HG03045 (cell line): ENCODE results near the gene MLH1.

Experiments used
- ATAC-seq: cut with Tn5 transposase; IDR thresholded peaks from one replicate; pipeline ENCODE4 v1.9.1; 2021; ENCODE audit warnings: mild to moderate bottlenecking, moderate library complexity; ENCODE audit not compliant: unreplicated experiment

MLH1 gene

DNA sequence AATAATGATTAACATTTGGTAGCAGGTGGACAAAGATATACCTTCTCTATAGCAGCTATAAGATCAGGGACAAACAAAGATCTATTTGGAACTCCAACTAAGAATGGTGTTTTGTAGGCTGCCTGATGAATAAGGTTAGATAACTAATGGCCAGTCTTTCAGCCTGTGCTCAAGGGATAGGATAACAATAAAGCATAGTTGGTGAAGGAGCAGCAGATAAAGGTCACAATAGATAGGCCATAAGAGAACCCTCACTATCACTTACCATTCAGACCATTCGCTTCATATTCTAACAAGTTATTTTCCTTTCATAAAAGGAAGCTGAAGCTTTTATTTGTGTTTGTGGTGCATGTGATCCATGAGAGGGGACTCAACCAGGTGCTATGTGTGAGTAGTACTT is 20.2 kb upstream of the MLH1 start:
- no peak for ATAC-seq

DNA sequence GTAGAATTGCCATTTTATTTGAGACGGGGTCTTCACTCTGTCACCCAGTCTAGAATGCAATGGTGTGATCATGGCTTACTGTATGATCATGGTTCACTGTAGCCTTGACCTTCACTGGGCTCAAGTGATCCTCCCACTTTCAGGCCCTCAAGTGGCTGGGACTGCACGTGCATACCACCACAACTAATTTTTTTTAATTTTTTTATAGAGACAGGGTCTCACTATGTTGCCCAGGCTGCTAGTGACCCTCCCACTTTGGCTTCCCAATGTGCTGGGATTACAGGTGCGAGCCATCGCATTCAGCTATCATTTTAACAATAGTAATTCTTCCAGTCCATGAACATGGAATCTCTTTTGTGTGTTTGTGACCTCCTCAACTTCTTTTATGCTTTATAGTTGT is 12.3 kb upstream of the MLH1 start:
- no peak for ATAC-seq

DNA sequence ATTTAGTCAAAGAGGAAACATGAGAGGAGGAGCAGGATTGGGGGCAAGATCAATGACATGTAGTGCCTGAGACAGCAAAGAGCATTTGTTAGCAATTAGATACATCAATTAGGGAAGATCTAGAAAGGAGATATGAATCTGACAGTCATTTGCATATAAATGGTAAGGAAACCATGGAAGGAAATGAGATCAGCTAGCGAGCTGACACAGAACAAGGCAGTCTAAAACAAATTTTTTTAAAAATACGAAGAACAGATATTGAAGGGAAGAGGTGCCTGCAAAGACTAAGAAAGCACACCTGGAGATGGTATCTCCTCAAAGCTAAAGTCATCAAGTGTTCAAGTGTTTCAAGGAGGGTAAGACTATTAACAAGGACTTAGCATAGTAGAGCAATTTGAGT is 5.0 kb upstream of the MLH1 start:
- no peak for ATAC-seq

DNA sequence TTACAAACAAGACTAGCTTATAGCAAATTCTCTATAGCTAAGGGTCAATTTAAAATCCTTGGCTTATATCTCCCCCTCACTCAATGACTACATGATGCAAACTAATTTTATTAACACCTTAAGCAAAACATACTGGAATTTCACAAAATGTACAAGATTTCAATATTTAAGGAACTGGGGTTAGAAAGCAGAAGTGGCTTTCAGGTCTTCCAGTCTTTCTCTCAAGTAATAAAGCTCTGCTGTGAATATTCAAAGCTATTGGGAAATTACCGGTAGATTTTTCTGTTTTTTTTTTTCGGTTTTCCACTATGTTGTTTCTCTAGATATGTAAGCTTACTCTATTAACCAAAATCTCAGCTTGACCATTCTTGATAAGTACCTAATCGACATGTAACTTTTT is 4.3 kb upstream of the MLH1 start:
- no peak for ATAC-seq

DNA sequence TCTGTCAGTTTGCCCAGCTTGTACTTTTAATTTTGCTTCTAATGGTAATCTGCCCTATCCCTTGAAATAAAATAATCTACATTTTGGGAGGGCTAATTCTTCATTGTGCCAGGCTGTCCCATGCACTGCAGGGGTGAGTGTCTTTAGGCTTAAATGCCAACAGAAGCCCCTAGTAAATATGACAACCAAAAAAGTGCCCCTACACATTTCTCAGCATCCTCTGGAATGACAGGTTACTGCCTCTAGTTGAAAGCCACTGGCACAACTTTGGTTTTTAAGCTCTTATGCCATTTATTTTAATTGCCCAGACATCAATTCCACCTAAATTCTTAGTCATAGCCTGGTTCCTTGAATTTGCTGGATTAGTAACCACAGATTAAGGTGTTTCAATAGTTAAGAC is 3.8 kb upstream of the MLH1 start:
- ATAC-seq = no peak

DNA sequence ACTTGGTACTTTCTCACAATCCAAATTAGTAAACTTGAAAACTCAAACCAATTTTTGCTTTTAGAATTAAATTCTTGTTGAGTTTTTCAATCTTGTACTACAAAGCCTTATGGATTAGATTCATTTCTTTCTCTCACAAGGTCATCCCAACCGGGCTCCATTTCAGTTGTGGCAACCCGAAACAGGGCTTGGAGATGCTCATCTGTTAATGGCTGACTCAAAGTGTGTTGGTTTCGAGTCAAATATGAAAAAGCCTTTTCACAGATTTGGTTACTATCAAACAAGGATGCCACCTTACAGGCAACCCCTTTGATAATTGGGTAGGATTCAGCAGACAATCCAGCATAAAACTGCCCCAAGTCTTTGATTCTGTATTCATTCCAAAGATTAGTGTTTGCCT is 2.2 kb upstream of the MLH1 start:
- no peak for ATAC-seq

DNA sequence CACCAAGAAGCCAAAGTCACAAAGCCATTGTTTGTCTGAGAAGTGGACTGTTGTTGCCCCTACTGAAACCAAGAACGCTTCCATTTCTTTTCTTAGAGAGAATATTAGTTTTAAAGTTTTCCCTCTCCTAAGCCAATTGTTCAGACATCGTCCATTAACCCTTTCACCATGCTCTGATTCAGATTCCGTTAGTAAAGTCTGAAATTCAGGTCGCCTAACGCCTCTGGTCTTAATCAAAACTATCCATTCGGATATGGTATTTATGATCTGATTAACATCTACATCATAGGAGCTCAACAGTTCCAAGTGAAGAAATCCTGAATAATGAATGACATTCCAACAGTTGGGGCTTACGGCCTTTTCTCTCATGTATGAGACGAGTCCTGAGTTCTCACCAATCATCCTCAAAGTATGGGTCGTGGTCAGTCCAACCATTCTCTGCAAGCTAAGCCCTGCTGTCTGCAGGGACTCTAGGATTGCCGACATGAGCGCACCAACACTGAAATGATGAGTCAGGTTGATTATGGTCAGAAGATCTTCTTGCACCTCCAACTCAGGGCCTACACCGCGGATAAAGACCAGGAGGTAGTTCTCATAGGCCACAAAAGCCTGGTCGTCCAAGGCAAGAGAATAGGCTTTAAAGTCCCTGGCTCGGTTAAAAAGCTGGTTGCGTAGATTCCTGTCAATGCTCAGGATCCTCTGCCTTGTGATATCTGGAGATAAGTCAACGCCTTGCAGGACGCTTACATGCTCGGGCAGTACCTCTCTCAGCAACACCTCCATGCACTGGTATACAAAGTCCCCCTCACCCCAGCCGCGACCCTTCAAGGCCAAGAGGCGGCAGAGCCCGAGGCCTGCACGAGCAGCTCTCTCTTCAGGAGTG is 1.2 kb upstream of the MLH1 start:
- ATAC-seq = no peak

DNA sequence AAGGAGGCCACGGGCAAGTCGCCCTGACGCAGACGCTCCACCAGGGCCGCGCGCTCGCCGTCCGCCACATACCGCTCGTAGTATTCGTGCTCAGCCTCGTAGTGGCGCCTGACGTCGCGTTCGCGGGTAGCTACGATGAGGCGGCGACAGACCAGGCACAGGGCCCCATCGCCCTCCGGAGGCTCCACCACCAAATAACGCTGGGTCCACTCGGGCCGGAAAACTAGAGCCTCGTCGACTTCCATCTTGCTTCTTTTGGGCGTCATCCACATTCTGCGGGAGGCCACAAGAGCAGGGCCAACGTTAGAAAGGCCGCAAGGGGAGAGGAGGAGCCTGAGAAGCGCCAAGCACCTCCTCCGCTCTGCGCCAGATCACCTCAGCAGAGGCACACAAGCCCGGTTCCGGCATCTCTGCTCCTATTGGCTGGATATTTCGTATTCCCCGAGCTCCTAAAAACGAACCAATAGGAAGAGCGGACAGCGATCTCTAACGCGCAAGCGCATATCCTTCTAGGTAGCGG is 452 bp upstream of the MLH1 start, which contains the start of gene EPM2AIP1:
Gene EPM2AIP1 (minus strand): TSS at position 326 of the 520 bp plus-strand sequence. CDS start 54 bp downstream, at position 272.
- peak; percentile 87 for ATAC-seq

DNA sequence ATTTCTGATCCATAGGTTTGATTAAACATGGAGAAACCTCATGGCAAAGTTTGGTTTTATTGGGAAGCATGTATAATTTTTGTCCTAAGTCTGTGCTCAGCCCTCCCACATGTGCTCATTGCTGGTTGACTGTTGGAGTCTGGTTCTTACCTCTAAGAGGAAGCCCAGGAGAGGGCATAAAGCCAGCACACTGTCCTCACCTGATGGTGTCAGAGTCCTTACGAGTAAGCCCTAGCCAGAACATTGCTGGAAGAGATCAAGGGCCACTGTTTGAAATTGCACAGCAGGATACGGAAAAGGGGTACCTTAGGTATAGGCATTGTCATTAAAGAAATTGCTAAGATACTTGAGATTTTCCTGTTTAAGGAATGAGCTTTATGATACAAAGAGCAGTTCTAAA is 21.3 kb downstream of the MLH1 start:
- no peak for ATAC-seq

DNA sequence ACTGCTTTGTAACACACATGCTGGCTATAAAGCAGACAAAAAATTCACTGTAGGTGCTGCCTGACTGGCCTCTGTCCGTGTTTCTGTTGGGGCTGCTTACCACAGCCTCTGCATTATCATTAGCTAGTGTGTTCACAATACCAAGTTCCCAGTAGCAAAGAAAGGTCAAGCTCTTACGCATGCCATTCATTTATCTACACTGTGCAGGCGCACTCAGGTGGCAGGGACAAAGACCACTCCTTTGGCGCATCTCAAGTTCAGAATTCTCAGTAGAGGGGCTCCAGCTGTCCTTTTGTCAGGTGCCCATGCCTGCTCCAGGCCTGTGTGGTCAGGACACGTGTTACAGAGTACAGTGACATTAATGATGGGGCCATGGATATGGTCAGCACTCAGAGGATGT is 22.3 kb downstream of the MLH1 start:
- no peak for ATAC-seq

DNA sequence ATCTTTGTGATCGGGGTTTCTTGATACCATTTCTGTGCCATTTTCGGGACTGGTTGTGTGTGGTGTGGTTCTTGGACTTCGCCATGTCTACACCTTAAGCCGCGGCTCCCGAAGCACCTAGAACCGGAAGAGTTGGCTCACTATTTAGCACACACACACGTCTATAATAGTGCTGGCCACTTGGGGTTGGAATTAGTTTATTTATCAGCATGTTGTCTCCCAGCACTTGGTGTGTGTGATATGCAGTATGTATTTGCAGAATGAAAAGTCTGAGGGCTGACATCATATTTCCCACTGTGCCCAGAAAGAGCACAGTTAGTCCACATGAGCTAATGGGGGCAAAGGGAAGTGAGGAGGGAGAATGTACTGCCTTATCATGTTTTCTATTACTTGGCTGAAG is 23.6 kb downstream of the MLH1 start:
- ATAC-seq = no peak

DNA sequence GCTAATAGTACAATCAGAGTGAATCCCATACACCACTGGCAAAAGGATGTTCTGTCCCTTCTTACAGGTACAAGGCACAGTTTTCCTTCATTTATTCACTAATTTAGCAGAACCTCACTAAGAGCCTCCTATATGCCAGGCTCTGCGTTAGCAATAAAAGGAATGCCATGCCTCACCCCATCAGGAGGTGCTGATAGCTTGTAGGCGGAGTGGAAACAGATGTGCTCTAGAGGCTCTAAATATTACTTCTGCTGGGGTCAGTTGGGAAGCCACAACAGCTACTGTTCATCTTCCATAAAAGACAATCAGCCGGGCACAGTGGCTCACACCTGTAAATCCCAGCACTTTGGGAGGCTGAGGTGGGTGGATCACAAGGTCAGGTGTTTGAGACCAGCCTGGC is 24.4 kb downstream of the MLH1 start:
- no peak for ATAC-seq

DNA sequence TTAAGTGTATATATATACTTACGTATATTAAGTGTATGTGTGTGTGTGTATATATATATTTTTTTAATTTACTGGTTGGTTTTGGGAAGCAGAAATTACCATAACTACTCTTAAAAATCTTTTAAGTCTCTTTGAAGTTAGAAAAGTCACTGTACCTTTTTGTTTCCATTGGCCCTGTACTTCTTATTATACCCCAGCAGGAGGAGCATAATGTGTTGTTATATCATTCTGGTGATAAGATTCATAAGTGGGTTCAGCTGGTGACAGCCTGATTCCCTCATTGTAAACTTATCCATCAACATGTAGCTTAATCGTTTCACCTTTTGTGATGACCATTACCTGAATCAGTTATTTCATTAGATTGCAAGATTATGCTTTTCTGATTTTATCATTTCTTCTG is 30.8 kb downstream of the MLH1 start:
- ATAC-seq = no peak

DNA sequence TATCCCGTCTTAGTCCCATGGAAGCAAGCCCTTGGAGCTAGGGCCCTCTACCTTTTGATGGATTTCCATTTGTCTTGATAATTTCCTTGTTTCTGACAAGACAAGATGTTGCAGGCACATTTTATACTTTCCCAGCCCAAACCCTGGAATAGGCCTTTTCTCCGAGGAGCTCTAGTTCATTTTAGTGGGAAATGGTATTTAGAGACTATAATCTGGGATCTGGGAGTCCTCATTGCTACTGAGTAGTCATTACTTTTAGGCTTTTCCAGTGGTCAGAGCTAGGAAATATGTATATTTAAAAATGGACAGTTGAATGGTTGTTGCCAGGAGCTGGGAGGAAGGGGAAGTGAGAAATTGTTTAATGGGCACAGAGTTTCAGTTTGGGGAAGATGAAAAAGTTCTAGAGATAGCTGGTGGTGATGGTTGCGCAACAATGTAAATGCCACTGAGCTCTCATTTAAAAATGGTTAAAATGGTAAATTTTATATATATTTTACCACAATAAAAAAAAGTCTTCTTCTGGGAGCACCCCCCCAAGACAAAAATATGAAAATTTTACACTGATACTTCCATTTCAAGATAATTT is 31.6 kb downstream of the MLH1 start:
- ATAC-seq = no peak

DNA sequence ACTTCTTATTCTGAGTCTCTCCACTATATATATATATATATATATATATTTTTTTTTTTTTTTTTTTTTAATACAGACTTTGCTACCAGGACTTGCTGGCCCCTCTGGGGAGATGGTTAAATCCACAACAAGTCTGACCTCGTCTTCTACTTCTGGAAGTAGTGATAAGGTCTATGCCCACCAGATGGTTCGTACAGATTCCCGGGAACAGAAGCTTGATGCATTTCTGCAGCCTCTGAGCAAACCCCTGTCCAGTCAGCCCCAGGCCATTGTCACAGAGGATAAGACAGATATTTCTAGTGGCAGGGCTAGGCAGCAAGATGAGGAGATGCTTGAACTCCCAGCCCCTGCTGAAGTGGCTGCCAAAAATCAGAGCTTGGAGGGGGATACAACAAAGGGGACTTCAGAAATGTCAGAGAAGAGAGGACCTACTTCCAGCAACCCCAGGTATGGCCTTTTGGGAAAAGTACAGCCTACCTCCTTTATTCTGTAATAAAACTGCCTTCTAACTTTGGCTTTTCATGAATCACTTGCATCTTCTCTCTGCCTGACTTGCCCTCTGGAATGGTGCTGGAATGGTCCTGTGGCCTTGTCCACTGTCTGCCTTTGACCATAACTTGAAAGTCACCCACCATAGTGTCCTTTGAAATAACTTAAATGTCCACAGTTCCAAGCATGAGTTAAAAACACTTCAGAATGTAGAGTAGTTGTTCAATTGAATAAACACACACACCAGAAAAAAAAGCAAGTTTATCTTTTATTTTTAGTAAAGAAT is 32.4 kb downstream of the MLH1 start:
- ATAC-seq = no peak

DNA sequence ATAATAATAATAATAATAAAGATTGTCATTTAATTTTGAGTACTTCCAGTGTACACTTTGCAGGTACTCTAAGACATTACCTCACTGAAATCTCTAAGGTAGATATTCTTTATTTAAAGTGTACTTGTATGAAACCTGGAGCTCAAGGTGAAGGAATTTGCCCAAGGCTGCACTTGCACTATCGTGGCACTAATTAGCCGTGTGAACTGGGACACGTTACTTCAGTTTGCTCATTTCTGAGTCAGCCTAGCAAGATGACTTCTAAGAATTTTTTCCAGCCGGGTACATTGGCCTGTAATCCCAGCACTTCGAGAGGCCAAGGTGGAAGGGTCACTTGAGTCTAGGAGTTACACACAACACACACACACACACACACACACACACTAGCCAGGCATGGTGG is 33.5 kb downstream of the MLH1 start:
- no peak for ATAC-seq

DNA sequence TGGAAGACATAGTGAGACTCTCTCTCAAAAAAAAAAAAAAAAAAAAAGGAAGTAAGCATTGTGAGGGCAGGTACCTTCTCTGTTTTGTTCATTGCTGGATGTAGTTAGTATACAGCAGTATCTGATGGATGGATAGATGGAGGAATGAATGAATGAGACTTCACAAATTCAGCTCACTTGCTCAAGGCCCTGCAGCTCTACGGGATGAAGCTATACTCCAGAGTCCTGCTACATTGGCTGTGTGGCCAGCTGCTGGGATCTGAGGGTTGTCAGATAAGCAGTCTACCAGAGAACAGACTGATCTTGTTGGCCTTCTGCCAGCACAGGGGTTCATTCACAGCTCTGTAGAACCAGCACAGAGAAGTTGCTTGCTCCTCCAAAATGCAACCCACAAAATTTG is 35.0 kb downstream of the MLH1 start:
- no peak for ATAC-seq

DNA sequence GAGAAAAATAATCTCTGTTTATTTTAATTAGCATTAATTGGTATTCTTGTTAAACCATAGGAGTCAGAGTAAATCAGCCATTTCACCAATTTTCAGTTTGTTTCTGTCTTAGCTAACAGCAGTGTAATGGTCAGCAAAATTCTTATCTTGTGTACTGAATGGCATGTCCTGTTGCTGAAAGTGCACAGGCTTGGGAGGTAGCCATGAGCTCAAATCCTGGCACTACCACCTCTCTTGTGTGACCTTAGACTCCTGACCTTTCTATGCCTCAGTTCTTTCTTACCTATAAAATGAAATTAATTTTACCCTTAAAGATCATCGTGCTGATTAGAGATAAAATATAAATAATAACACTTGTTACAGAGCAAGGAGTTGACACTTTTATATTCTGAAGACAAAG is 35.8 kb downstream of the MLH1 start:
- no peak for ATAC-seq

DNA sequence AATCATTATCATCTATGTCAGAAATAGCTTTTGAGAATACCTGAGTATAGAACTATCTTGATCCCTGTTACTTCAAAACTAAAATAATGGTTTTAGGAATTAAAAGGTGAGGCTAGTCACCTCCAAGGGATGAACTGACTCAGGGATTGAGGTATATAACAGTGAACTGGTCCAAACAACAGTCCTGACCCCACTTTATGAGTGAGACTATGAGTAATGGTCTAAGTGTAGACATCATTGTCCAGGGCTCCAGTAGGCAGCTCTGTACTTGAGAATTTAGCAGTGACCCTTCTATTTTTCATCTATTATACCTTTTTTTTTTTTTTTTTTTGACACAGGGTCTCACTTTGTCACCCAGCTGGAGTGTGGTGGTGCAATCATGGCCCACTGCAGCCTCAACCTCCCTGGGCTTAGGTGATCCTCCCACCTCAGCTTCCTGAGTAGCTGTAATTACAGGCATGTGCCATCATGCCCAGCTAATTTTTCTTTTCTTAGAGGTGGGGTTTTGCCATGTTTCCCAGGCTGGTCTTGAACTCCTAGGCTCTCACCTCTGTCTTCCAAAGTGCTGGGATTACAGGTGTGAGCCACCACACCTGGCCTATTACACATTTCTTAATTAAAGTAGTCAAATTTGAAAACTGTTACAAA is 36.3 kb downstream of the MLH1 start:
- ATAC-seq = no peak

DNA sequence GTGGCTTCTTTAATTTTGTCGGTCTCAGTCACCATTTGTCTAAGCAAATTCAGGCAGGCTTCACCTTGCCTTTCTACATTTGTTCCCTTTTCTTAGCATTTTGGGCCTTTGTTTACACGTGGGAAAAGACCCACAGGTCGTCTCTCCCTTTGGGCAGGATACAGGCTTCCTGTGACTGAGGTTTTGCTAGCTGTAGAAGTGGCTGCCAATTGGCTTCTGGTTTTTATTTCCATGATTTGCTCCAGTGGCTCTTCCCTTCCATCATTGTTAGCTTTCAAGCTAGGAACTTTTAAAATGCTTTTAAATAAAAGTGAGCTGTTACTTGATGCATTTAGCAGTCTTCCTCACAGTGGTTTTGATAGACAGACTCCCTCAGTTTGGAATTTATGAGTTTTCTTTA is 37.3 kb downstream of the MLH1 start:
- ATAC-seq = no peak

DNA sequence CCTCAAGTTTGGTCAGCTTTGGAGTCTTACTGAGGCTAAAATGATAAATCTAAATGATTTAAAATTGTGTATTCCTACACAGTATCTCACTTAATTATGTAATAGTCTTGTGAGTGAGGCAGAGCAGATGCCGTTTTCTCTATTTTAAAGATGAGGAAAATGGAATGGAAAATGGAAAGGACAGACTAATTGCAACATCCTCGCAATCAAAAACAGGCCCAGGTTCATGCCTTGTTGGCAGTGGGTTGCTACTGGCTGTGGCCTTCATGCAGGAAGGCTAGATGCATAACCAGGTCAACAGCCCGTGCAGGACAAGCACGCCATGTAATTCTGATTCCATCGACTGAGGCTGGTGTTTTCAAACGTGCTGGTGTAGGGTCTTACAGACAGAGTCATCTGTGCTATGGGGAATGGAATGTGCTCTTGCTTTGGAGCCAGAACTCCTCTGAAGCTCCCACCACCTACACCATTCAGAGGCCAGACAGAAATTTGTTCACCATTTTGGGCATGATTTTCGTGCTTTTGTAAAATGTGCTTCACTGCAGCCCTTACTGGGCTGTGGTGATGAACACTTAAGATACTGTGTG is 37.9 kb downstream of the MLH1 start:
- ATAC-seq = no peak
